Activated CD4-positive, alpha-beta memory T cell treated with anti-CD3 and anti-CD28 coated beads for 36 hours (primary cell): ENCODE results near the gene CACNB2. TPM values are rescaled to one million over a fixed set of nuclear protein-coding genes. Genes with fewer than 3 reads are reported as not detected.

Experiments used
- CTCF ChIA-PET: fragments of 350-600 bp; sonication (Branson Sonifier 250); formaldehyde crosslinking; loops from one replicate; lab custom pipeline; 2021; ENCODE audit warnings: antibody characterized with exemption, inconsistent platforms; lab: Charles Lee
- POLR2A ChIA-PET: fragments of 350-600 bp; sonication (Branson Sonifier 250); formaldehyde crosslinking; loops from one replicate; lab custom pipeline; 2021; ENCODE audit warnings: antibody characterized with exemption; lab: Charles Lee
- DNase-seq: peaks from one replicate; pipeline ENCODE4 v3.0.0-alpha.2; 2020
- H3K27ac Mint-ChIP-seq: one replicate; pipeline ENCODE4 v1.8.0; 2021; ENCODE audit warnings: mixed read lengths
- H3K27me3 Mint-ChIP-seq: one replicate; pipeline ENCODE4 v1.8.0; 2021; ENCODE audit warnings: mixed read lengths
- H3K36me3 Mint-ChIP-seq: one replicate; pipeline ENCODE4 v1.8.0; 2021; ENCODE audit warnings: mixed read lengths
- H3K4me1 Mint-ChIP-seq: one replicate; pipeline ENCODE4 v1.8.0; 2021; ENCODE audit warnings: low read depth, mixed read lengths
- H3K4me3 Mint-ChIP-seq: one replicate; pipeline ENCODE4 v1.8.0; 2021; ENCODE audit warnings: mild to moderate bottlenecking, mixed read lengths
- H3K9me3 Mint-ChIP-seq: one replicate; pipeline ENCODE4 v1.8.0; 2021; ENCODE audit warnings: mixed read lengths
- intact Hi-C: fragments of 100-400 bp; cut with micrococcal nuclease; formaldehyde crosslinking; loops from one replicate; pipeline ENCODE4 v1.15.1; 2023
- total RNA-seq, 2 experiments: library from RNA; stranded (reverse); gene quantifications; one replicate each; pipeline ENCODE4 v1.2.3, GENCODE V29; 2021

The CACNB2 gene
- total RNA-seq, 2 experiments from 2014 or later: not detected

DNA sequence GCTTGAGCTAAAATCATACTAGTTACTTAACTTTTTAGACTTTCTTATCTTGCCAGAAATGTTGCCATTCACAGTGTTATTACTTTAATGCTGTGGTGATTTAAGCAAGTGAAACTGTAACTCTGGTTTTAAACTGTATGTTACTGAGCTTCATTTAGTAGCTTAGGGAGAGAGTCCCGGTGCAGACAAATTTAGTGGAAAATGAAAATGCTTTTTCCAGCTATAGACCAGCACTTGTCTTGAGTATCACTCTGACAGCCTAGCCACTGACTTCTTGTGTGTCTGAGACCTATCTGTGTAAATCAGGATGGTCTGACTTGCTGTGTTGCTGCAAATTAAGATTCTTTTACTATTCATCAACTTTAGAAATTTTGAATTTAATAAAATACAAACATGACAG lies 200.8 kb downstream of the CACNB2 start:
- intact Hi-C loops: no loop called here
- Mint-ChIP-seq H3K27ac (no peak overlapping the region), H3K27me3 (no peaks in the 10 kb centered on the region), H3K9me3 (no peaks in the 10 kb centered on the region), H3K36me3 (no peaks in the 10 kb centered on the region), H3K4me3 (no peak overlapping the region), H3K4me1 (no peaks in the 10 kb centered on the region)
- ChIA-PET POLR2A (no interaction called here), CTCF (no interaction called here)
- DNase-seq: no peak

DNA sequence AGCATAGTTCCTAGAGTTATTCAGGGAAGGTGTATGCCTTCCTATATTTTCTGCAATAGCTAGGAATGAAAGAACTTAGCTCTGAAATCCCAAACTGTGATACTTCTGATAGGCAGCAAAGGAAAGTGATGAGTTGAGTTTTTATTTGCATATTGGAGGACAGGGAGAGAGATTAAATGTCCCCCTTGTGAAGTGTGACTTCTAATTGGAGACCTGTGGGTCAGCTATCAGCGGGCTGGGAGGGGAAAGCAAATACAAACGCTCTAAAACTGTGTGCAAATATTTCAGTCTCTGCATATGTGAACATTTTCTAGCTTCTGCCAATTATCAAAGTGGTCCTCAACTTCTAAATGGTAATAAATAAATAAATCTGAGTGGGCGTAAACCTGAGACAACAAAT lies 203.3 kb downstream of the CACNB2 start:
- intact Hi-C loops: no loop called here
- DNase-seq: no peak
- no peaks in the 10 kb centered on the region for H3K4me1 Mint-ChIP-seq
- no peaks in the 10 kb centered on the region for H3K27me3 Mint-ChIP-seq
- no peak overlapping the region for H3K4me3 Mint-ChIP-seq
- H3K9me3 Mint-ChIP-seq: no peaks in the 10 kb centered on the region
- H3K27ac Mint-ChIP-seq: no peak overlapping the region
- H3K36me3 Mint-ChIP-seq: no peaks in the 10 kb centered on the region
- POLR2A ChIA-PET: no interaction called here
- CTCF ChIA-PET: no interaction called here

- no peaks in the 10 kb centered on the region for H3K9me3 Mint-ChIP-seq
- ChIA-PET POLR2A (no interaction called here), CTCF (no interaction called here)
- no peaks in the 10 kb centered on the region for H3K27me3 Mint-ChIP-seq
- no peaks in the 10 kb centered on the region for H3K36me3 Mint-ChIP-seq
- intact Hi-C loops: no loop called here
- no peaks in the 10 kb centered on the region for H3K4me1 Mint-ChIP-seq
- no peak overlapping the region for H3K4me3 Mint-ChIP-seq
- no peak overlapping the region for H3K27ac Mint-ChIP-seq
- no peak for DNase-seq
Observed at GRCh38 chr10:18345308-18345707, 205.1 kb downstream of the CACNB2 start.

DNA sequence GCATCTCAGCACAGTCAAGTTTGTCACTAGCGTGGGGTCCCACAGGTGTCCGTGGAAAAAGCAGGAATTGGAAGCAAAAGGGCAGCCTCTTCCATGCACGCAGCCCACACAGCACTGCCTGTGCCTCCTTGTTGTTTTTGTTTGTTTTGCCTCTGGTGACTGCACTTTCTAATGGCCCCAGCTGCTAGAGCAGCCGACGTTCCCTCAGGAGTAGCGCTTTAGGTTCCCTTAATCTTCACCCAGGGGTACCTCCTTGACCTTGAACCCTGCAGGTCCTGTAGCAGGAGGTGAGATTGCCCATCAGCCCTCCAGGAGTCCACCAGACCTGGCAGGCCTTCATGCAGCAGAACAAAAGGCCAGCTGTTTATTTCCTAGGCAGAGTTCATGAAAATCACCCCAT lies 210.1 kb downstream of the CACNB2 start:
- no peak for DNase-seq
- no peaks in the 10 kb centered on the region for H3K9me3 Mint-ChIP-seq
- H3K4me1 Mint-ChIP-seq: no peaks in the 10 kb centered on the region
- H3K36me3 Mint-ChIP-seq: no peaks in the 10 kb centered on the region
- intact Hi-C loops: no loop called here
- H3K4me3 Mint-ChIP-seq: no peak overlapping the region
- POLR2A ChIA-PET: no interaction called here
- CTCF ChIA-PET: no interaction called here
- H3K27ac Mint-ChIP-seq: no peak overlapping the region
- H3K27me3 Mint-ChIP-seq: no peaks in the 10 kb centered on the region

GRCh38 chr10:18351421-18351820 lies 211.2 kb downstream of the CACNB2 start:
- CTCF ChIA-PET: no interaction called here
- Mint-ChIP-seq H3K27ac (no peak overlapping the region), H3K36me3 (no peaks in the 10 kb centered on the region), H3K4me1 (no peaks in the 10 kb centered on the region), H3K27me3 (no peaks in the 10 kb centered on the region), H3K9me3 (no peaks in the 10 kb centered on the region), H3K4me3 (no peak overlapping the region)
- POLR2A ChIA-PET: no interaction called here
- intact Hi-C loops: no loop called here
- no peak for DNase-seq

GRCh38 chr10:18352175-18352574 lies 212.0 kb downstream of the CACNB2 start:
- intact Hi-C loops: no loop called here
- Mint-ChIP-seq H3K36me3 (no peaks in the 10 kb centered on the region), H3K9me3 (no peaks in the 10 kb centered on the region), H3K4me3 (no peak overlapping the region), H3K27me3 (no peaks in the 10 kb centered on the region), H3K27ac (no peak overlapping the region), H3K4me1 (no peaks in the 10 kb centered on the region)
- CTCF ChIA-PET: no interaction called here
- no peak for DNase-seq
- POLR2A ChIA-PET: no interaction called here

- no peak for DNase-seq
- no peaks in the 10 kb centered on the region for H3K36me3 Mint-ChIP-seq
- ChIA-PET POLR2A (no interaction called here), CTCF (no interaction called here)
- H3K27ac Mint-ChIP-seq: no peak overlapping the region
- intact Hi-C loops: no loop called here
- H3K27me3 Mint-ChIP-seq: no peaks in the 10 kb centered on the region
- H3K4me1 Mint-ChIP-seq: no peaks in the 10 kb centered on the region
- H3K9me3 Mint-ChIP-seq: no peaks in the 10 kb centered on the region
- H3K4me3 Mint-ChIP-seq: no peak overlapping the region
Observed at GRCh38 chr10:18359812-18360211, 219.6 kb downstream of the CACNB2 start.

DNA sequence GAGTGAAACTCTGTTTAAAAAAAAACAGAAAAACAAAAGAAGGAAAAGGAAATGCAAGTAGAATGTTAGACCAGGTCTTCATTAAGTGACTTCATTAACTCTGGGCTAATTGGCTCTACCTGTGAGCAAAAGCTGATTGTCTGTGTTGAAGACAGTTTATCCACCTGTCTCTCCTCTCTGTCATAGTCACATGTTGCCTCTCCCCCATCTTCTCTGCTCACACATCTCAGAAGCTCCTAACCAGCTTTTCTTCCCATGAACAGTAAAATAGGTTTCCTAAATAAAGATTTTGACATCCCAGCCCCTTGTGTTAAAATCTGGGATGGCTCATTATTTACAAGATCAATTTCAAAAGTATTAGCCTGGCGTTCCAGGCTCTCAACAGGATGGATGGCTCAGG lies 222.7 kb downstream of the CACNB2 start:
- H3K27ac Mint-ChIP-seq: no peak overlapping the region
- no peaks in the 10 kb centered on the region for H3K36me3 Mint-ChIP-seq
- POLR2A ChIA-PET: no interaction called here
- no peaks in the 10 kb centered on the region for H3K9me3 Mint-ChIP-seq
- H3K4me1 Mint-ChIP-seq: no peaks in the 10 kb centered on the region
- no peak overlapping the region for H3K4me3 Mint-ChIP-seq
- CTCF ChIA-PET: no interaction called here
- intact Hi-C loops: no loop called here
- peaks cover 2% of the 10 kb centered on the region for H3K27me3 Mint-ChIP-seq
- no peak for DNase-seq

DNA sequence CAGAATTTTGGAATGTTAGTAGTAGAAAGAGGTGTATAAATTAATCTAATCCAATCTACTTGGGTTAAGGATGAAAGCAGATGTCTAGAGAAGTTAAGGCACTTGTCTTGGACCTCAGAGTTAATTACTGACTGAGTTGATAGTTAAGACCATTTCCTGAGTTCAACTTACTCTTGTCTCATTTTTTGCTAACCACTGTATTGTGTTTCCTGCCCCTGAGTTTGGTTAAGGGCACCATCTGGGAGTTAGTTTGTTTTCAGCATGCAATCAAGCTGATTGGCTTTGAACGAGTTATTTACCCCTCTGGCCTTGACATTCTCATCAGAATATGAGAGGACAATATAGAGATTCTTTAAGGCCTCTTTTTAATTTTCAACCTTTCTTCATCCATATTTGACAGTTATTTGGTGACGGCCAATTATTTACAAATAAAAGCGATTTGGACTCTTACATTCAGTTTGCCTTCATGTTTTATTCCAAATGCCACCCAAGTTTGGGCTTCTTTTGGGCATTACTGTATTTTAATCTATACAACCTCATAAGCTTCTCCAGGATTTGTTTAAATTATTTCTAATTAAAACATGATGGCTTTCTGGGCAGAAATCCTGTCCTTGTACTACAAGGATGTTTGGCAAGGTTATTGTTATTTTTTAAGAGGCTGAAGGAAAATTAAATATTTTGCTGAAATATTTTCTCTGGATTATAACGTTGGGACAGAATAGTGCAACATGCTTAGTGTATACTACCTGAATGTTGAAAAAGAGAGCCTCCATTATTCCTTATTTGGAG lies 225.0 kb downstream of the CACNB2 start:
- Mint-ChIP-seq H3K4me1 (no peaks in the 10 kb centered on the region), H3K36me3 (no peaks in the 10 kb centered on the region), H3K9me3 (no peaks in the 10 kb centered on the region), H3K27ac (no peak overlapping the region), H3K4me3 (no peak overlapping the region), H3K27me3 (peaks cover 2% of the 10 kb centered on the region)
- CTCF ChIA-PET: no interaction called here
- intact Hi-C loops: no loop called here
- POLR2A ChIA-PET: no interaction called here
- no peak for DNase-seq

- CTCF ChIA-PET: no interaction called here
Observed at GRCh38 chr10:18367840-18368239, 227.6 kb downstream of the CACNB2 start.

DNA sequence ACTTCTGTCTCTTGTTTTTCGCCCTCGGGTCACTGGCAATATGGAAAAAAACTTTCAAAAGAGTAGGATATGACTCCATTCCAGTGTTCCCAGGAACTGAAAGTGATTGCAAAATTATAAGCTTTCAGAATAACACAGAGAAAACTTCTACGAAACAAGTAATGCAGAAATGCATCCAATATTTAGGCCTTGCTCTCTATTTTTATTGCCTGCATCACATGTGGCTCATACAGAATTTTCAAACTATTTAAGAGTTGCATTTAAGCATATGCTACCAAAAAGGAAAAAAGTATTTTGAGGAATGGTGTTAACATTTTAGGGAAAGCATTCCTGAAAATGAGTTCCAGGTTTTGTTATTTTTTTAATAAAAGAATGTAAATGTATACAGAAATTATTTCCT lies 228.0 kb downstream of the CACNB2 start:
- Mint-ChIP-seq H3K36me3 (no peaks in the 10 kb centered on the region), H3K4me1 (no peaks in the 10 kb centered on the region), H3K4me3 (no peak overlapping the region), H3K27me3 (peaks cover 2% of the 10 kb centered on the region), H3K9me3 (no peaks in the 10 kb centered on the region), H3K27ac (no peak overlapping the region)
- DNase-seq: no peak
- CTCF ChIA-PET: no interaction called here
- POLR2A ChIA-PET: no interaction called here
- intact Hi-C loops: no loop called here

More at GRCh38 chr10:18367840-18368239, 227.6 kb downstream of the CACNB2 start:
- POLR2A ChIA-PET: no interaction called here
- H3K27me3 Mint-ChIP-seq: peaks cover 2% of the 10 kb centered on the region
- no peak for DNase-seq
- intact Hi-C loops: no loop called here
- H3K27ac Mint-ChIP-seq: no peak overlapping the region
- H3K4me3 Mint-ChIP-seq: no peak overlapping the region
- no peaks in the 10 kb centered on the region for H3K36me3 Mint-ChIP-seq
- no peaks in the 10 kb centered on the region for H3K4me1 Mint-ChIP-seq
- H3K9me3 Mint-ChIP-seq: no peaks in the 10 kb centered on the region

GRCh38 chr10:18368682-18369081 lies 228.5 kb downstream of the CACNB2 start:
- H3K4me3 Mint-ChIP-seq: no peak overlapping the region
- peaks cover 2% of the 10 kb centered on the region for H3K27me3 Mint-ChIP-seq
- no peaks in the 10 kb centered on the region for H3K4me1 Mint-ChIP-seq
- no peak for DNase-seq
- H3K9me3 Mint-ChIP-seq: no peaks in the 10 kb centered on the region
- POLR2A ChIA-PET: no interaction called here
- intact Hi-C loops: no loop called here
- CTCF ChIA-PET: no interaction called here
- H3K36me3 Mint-ChIP-seq: no peaks in the 10 kb centered on the region
- H3K27ac Mint-ChIP-seq: no peak overlapping the region

- CTCF ChIA-PET: no interaction called here
- Mint-ChIP-seq H3K27me3 (peaks cover 2% of the 10 kb centered on the region), H3K9me3 (no peaks in the 10 kb centered on the region), H3K4me1 (no peaks in the 10 kb centered on the region), H3K27ac (no peak overlapping the region), H3K4me3 (no peak overlapping the region), H3K36me3 (no peaks in the 10 kb centered on the region)
- intact Hi-C loops: no loop called here
- DNase-seq: no peak
- POLR2A ChIA-PET: no interaction called here
Observed at GRCh38 chr10:18369859-18370473, 229.7 kb downstream of the CACNB2 start.
